ENCODE measurements around the gene DPY19L1.
"Not testable (repeated sequence)": the region's sequence is repeated elsewhere in the genome, so short reads cannot be mapped to it uniquely, and the experiment has no call there.

Gene DPY19L1

DNA sequence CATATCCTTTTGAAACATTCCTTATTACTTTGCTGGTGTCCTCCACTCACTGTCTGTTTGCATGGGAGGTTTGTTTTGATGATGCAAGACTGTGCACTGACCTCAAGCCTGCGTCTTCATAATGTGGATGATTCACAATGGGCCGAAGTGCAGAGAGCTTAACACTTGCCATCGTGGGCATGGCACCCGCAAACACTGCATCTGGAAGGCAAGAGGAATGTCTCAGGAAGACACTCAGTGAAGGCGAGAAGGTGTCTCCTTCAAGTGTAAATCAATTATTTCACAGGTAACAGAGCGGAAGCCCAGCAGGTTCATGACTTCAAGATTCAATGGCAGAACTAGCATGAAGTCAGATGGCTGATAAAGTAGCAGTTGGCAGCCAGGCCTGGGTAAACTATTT is 98.1 kb downstream of the DPY19L1 start:
- Histone ChIP-seq H3K18ac (ENCODE audit: low read length) (no peak overlapping the region), H2BK5ac (ENCODE audit: low read length) (no peak overlapping the region), H3K56ac (ENCODE audit: low read length) (no peak overlapping the region), H3K27ac (ENCODE audit: low read depth, low read length) (no peak overlapping the region), H2BK120ac (ENCODE audit: low read depth, low read length) (no peak overlapping the region), H3K4me1 (ENCODE audit: control insufficient read depth, low read depth, low read length) (peaks cover 1% of the 10 kb centered on the region), H4K5ac (ENCODE audit: low read length) (no peak overlapping the region), H3K27me3 (ENCODE audit: insufficient read depth, low read length, poor library complexity) (no peaks in the 10 kb centered on the region), H3K4me3 (ENCODE audit: low read length) (no peak overlapping the region), H3K79me2 (ENCODE audit: control insufficient read depth, insufficient read depth, low read length) (no peaks in the 10 kb centered on the region), H3K79me1 (ENCODE audit: low read length) (no peaks in the 10 kb centered on the region), H3K36me3 (ENCODE audit: control insufficient read depth, insufficient read depth, low read length) (no peaks in the 10 kb centered on the region), H3K4ac (ENCODE audit: low read depth, low read length) (no peak overlapping the region), H3K9ac (ENCODE audit: low read length) (no peak overlapping the region), H2AK5ac (ENCODE audit: low read length) (no peak overlapping the region), H2BK15ac (replicated peaks; ENCODE audit: low read depth) (no peak overlapping the region), H3K4me2 (ENCODE audit: low read length) (no peak overlapping the region), H4K8ac (ENCODE audit: low read depth, low read length) (no peak overlapping the region), H3K23ac (ENCODE audit: low read length) (no peak overlapping the region)
- WGBS (ENCODE audit: extremely low coverage, insufficient coverage, low lambda C conversion rate), result no CpG with 5 or more reads among the region's 6 CpGs
- DNase-seq, result peak; percentile 35

DNA sequence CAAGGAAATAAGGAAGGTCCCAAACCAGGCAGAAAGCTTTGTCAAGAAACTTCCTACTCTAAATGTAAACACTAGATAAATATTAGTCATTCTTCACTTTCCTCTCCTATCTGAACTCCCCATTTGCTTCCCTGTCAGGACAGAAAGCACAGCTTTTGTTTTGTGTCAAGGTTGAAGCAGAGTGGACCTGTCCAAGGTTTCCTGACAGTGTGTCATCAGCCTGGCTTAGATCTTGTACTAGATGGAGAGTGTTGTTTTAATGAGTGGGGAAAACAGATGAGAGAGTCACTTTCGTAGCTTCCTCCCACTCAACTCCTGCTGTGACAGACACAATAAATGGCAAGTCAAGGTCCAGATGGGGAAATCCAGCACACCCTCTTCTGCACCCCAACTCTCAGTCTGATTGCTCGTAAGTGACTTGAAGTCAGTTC is 101.5 kb downstream of the DPY19L1 start:
- H2BK120ac ChIP-seq (ENCODE audit: low read depth, low read length), result not testable (repeated sequence)

GRCh38 chr7:34931739-34932138 is 105.5 kb downstream of the DPY19L1 start:
- Histone ChIP-seq H3K56ac (ENCODE audit: low read length) (no peak overlapping the region), H3K79me2 (ENCODE audit: control insufficient read depth, insufficient read depth, low read length) (no peaks in the 10 kb centered on the region), H3K79me1 (ENCODE audit: low read length) (no peaks in the 10 kb centered on the region), H3K9ac (ENCODE audit: low read length) (no peak overlapping the region), H3K4me2 (ENCODE audit: low read length) (no peak overlapping the region), H2BK15ac (replicated peaks; ENCODE audit: low read depth) (no peak overlapping the region), H3K23ac (ENCODE audit: low read length) (no peak overlapping the region), H4K8ac (ENCODE audit: low read depth, low read length) (no peak overlapping the region), H3K4ac (ENCODE audit: low read depth, low read length) (no peak overlapping the region), H3K4me1 (ENCODE audit: control insufficient read depth, low read depth, low read length) (no peaks in the 10 kb centered on the region), H3K36me3 (ENCODE audit: control insufficient read depth, insufficient read depth, low read length) (no peaks in the 10 kb centered on the region), H2AK5ac (ENCODE audit: low read length) (no peak overlapping the region), H2BK120ac (ENCODE audit: low read depth, low read length) (no peak overlapping the region), H4K5ac (ENCODE audit: low read length) (no peak overlapping the region), H3K27me3 (ENCODE audit: insufficient read depth, low read length, poor library complexity) (no peaks in the 10 kb centered on the region), H3K27ac (ENCODE audit: low read depth, low read length) (no peak overlapping the region), H3K4me3 (ENCODE audit: low read length) (no peak overlapping the region), H2BK5ac (ENCODE audit: low read length) (no peak overlapping the region), H3K18ac (ENCODE audit: low read length) (no peak overlapping the region)
- no peak for DNase-seq
- no CpG with 5 or more reads among the region's 1 CpG for WGBS (ENCODE audit: extremely low coverage, insufficient coverage, low lambda C conversion rate)

More for the DNA sequence above, 101.5 kb downstream of the DPY19L1 start:
- H3K79me2 ChIP-seq (ENCODE audit: control insufficient read depth, insufficient read depth, low read length); DNase-seq; H3K56ac ChIP-seq (ENCODE audit: low read length); H3K79me1 ChIP-seq (ENCODE audit: low read length); H4K5ac ChIP-seq (ENCODE audit: low read length); H3K4me1 ChIP-seq (ENCODE audit: control insufficient read depth, low read depth, low read length); H3K4me3 ChIP-seq (ENCODE audit: low read length); H3K18ac ChIP-seq (ENCODE audit: low read length); H2AK5ac ChIP-seq (ENCODE audit: low read length); H3K4ac ChIP-seq (ENCODE audit: low read depth, low read length); H3K36me3 ChIP-seq (ENCODE audit: control insufficient read depth, insufficient read depth, low read length); H3K9ac ChIP-seq (ENCODE audit: low read length); H3K23ac ChIP-seq (ENCODE audit: low read length); H2BK5ac ChIP-seq (ENCODE audit: low read length); H3K27ac ChIP-seq (ENCODE audit: low read depth, low read length); H3K27me3 ChIP-seq (ENCODE audit: insufficient read depth, low read length, poor library complexity); H4K8ac ChIP-seq (ENCODE audit: low read depth, low read length); H2BK15ac ChIP-seq (replicated peaks; ENCODE audit: low read depth); H3K4me2 ChIP-seq (ENCODE audit: low read length): not testable (repeated sequence)
- no CpG with 5 or more reads among the region's 2 CpGs for WGBS (ENCODE audit: extremely low coverage, insufficient coverage, low lambda C conversion rate)

DNA sequence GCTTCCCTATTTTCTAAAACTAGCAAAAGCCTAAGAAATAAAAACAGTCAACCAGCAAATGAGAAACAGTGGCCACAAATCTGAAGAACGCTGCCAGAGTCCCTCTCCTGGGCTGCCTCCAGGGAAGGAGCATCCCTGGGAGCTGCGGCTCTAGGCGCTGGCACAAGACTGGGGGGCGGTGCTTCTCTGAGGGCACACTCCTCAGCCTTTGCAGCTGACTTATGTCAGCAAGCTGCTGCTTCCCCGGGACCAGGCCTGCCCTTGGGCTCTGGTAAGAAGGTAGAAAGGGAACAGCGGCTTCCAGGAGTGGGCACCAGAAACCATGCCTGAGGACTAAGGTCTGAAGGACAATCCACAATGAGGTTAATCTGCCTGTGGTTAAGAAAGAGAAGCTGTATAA is 107.5 kb downstream of the DPY19L1 start:
- not testable (repeated sequence) for DNase-seq; H3K23ac ChIP-seq (ENCODE audit: low read length); H3K36me3 ChIP-seq (ENCODE audit: control insufficient read depth, insufficient read depth, low read length); H3K4me3 ChIP-seq (ENCODE audit: low read length); H2BK120ac ChIP-seq (ENCODE audit: low read depth, low read length); H3K4me2 ChIP-seq (ENCODE audit: low read length); H4K5ac ChIP-seq (ENCODE audit: low read length); H3K79me2 ChIP-seq (ENCODE audit: control insufficient read depth, insufficient read depth, low read length); H3K4ac ChIP-seq (ENCODE audit: low read depth, low read length); H3K56ac ChIP-seq (ENCODE audit: low read length); H2AK5ac ChIP-seq (ENCODE audit: low read length); H3K79me1 ChIP-seq (ENCODE audit: low read length); H4K8ac ChIP-seq (ENCODE audit: low read depth, low read length); H3K18ac ChIP-seq (ENCODE audit: low read length); H3K4me1 ChIP-seq (ENCODE audit: control insufficient read depth, low read depth, low read length); H2BK15ac ChIP-seq (replicated peaks; ENCODE audit: low read depth); H3K27me3 ChIP-seq (ENCODE audit: insufficient read depth, low read length, poor library complexity); H3K27ac ChIP-seq (ENCODE audit: low read depth, low read length); H3K9ac ChIP-seq (ENCODE audit: low read length); H2BK5ac ChIP-seq (ENCODE audit: low read length)
- no CpG with 5 or more reads among the region's 6 CpGs for WGBS (ENCODE audit: extremely low coverage, insufficient coverage, low lambda C conversion rate)

- no peak overlapping the region for H2AK5ac ChIP-seq (ENCODE audit: low read length)
- H3K79me1 ChIP-seq (ENCODE audit: low read length), result no peaks in the 10 kb centered on the region
- no peaks in the 10 kb centered on the region for H3K79me2 ChIP-seq (ENCODE audit: control insufficient read depth, insufficient read depth, low read length)
- H3K23ac ChIP-seq (ENCODE audit: low read length), result no peak overlapping the region
- H3K4me1 ChIP-seq (ENCODE audit: control insufficient read depth, low read depth, low read length), result no peaks in the 10 kb centered on the region
- H3K27me3 ChIP-seq (ENCODE audit: insufficient read depth, low read length, poor library complexity), result no peaks in the 10 kb centered on the region
- WGBS (ENCODE audit: extremely low coverage, insufficient coverage, low lambda C conversion rate), result no CpG with 5 or more reads among the region's 1 CpG
- no peak overlapping the region for H2BK15ac ChIP-seq (replicated peaks; ENCODE audit: low read depth)
- no peak overlapping the region for H4K5ac ChIP-seq (ENCODE audit: low read length)
- no peak overlapping the region for H3K27ac ChIP-seq (ENCODE audit: low read depth, low read length)
- H3K4me3 ChIP-seq (ENCODE audit: low read length), result no peak overlapping the region
- no peak overlapping the region for H3K9ac ChIP-seq (ENCODE audit: low read length)
- H3K4ac ChIP-seq (ENCODE audit: low read depth, low read length), result no peak overlapping the region
- H3K4me2 ChIP-seq (ENCODE audit: low read length), result no peak overlapping the region
- no peak overlapping the region for H3K56ac ChIP-seq (ENCODE audit: low read length)
- no peak overlapping the region for H2BK120ac ChIP-seq (ENCODE audit: low read depth, low read length)
- H3K36me3 ChIP-seq (ENCODE audit: control insufficient read depth, insufficient read depth, low read length), result no peaks in the 10 kb centered on the region
- H2BK5ac ChIP-seq (ENCODE audit: low read length), result no peak overlapping the region
- DNase-seq, result no peak
- no peak overlapping the region for H3K18ac ChIP-seq (ENCODE audit: low read length)
- no peak overlapping the region for H4K8ac ChIP-seq (ENCODE audit: low read depth, low read length)
Observed at GRCh38 chr7:34928560-34928959, 108.7 kb downstream of the DPY19L1 start.

DNA sequence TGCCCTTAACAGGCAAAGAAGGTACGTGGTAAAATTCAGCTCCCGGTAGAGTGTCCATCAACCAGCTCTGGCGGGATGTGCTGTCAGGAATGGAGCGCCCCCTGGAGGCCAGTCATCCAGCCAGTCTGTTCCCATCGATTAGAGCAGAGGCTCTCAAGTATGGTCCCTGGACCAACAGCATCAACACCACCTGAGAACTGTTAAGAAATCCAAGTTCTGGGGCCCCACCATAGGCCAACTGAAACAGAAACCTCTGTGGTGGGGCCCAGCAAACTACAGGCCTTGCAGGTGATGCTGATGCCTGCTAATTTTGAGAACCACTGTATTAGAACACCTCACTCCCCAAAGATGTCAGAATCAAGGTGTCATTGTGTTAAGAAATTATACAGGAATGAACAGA is 109.2 kb downstream of the DPY19L1 start:
- peak; percentile 81 for DNase-seq
- no peaks in the 10 kb centered on the region for H3K79me2 ChIP-seq (ENCODE audit: control insufficient read depth, insufficient read depth, low read length)

More for the DNA sequence above, 109.2 kb downstream of the DPY19L1 start:
- Histone ChIP-seq H2BK5ac (ENCODE audit: low read length) (no peak overlapping the region), H3K23ac (ENCODE audit: low read length) (no peak overlapping the region), H3K56ac (ENCODE audit: low read length) (no peak overlapping the region), H3K4me2 (ENCODE audit: low read length) (no peak overlapping the region), H4K5ac (ENCODE audit: low read length) (no peak overlapping the region), H3K18ac (ENCODE audit: low read length) (no peak overlapping the region), H2BK15ac (replicated peaks; ENCODE audit: low read depth) (no peak overlapping the region), H3K4me3 (ENCODE audit: low read length) (no peak overlapping the region), H4K8ac (ENCODE audit: low read depth, low read length) (no peak overlapping the region), H3K4ac (ENCODE audit: low read depth, low read length) (no peak overlapping the region), H2AK5ac (ENCODE audit: low read length) (no peak overlapping the region), H3K36me3 (ENCODE audit: control insufficient read depth, insufficient read depth, low read length) (no peaks in the 10 kb centered on the region), H3K27ac (ENCODE audit: low read depth, low read length) (no peak overlapping the region), H3K27me3 (ENCODE audit: insufficient read depth, low read length, poor library complexity) (no peaks in the 10 kb centered on the region), H3K79me1 (ENCODE audit: low read length) (no peaks in the 10 kb centered on the region), H2BK120ac (ENCODE audit: low read depth, low read length) (no peak overlapping the region), H3K4me1 (ENCODE audit: control insufficient read depth, low read depth, low read length) (no peaks in the 10 kb centered on the region), H3K9ac (ENCODE audit: low read length) (no peak overlapping the region)
- no CpG with 5 or more reads among the region's 5 CpGs for WGBS (ENCODE audit: extremely low coverage, insufficient coverage, low lambda C conversion rate)

All from mesendoderm (in vitro differentiated cells).